Kidney epithelial cell (primary cell): ENCODE results near the gene LRRC14B. TPM values are rescaled to one million over a fixed set of nuclear protein-coding genes. Genes with fewer than 3 reads are reported as not detected.

Source experiments
- DNase-seq: peaks from one replicate; pipeline ENCODE4 v3.0.0-alpha.2; 2010; ENCODE audit warnings: low read depth
- H3K27me3 ChIP-seq: 2 replicates; pipeline ENCODE4 v1.6.0; 2011; ENCODE audit warnings: low read length; ENCODE audit not compliant: control insufficient read depth, insufficient read depth
- H3K36me3 ChIP-seq: 2 replicates; pipeline ENCODE4 v1.5.1; 2011; ENCODE audit warnings: low read length; ENCODE audit not compliant: control insufficient read depth, insufficient read depth
- H3K4me3 ChIP-seq: 2 replicates; pipeline ENCODE4 v1.5.1; 2011; ENCODE audit warnings: low read depth, mild to moderate bottlenecking, control low read depth, low read length
- total RNA-seq: library from RNA; depleted of rRNA; stranded (reverse); fragments of >200 nt; gene quantifications from 2 replicates; pipeline ENCODE4 v1.2.3, GENCODE V29; 2015
- TF ChIP-seq, protein P1 (sequence below): IDR thresholded peaks from 2 replicates; pipeline ENCODE4 v1.5.1; 2011; ENCODE audit warnings: mild to moderate bottlenecking, moderate library complexity, low read length, control low read depth, inconsistent platforms; ENCODE audit not compliant: insufficient read depth, poor library complexity, severe bottlenecking

Gene LRRC14B
- total RNA-seq, 1 donor from 2014 or later: not detected

DNA sequence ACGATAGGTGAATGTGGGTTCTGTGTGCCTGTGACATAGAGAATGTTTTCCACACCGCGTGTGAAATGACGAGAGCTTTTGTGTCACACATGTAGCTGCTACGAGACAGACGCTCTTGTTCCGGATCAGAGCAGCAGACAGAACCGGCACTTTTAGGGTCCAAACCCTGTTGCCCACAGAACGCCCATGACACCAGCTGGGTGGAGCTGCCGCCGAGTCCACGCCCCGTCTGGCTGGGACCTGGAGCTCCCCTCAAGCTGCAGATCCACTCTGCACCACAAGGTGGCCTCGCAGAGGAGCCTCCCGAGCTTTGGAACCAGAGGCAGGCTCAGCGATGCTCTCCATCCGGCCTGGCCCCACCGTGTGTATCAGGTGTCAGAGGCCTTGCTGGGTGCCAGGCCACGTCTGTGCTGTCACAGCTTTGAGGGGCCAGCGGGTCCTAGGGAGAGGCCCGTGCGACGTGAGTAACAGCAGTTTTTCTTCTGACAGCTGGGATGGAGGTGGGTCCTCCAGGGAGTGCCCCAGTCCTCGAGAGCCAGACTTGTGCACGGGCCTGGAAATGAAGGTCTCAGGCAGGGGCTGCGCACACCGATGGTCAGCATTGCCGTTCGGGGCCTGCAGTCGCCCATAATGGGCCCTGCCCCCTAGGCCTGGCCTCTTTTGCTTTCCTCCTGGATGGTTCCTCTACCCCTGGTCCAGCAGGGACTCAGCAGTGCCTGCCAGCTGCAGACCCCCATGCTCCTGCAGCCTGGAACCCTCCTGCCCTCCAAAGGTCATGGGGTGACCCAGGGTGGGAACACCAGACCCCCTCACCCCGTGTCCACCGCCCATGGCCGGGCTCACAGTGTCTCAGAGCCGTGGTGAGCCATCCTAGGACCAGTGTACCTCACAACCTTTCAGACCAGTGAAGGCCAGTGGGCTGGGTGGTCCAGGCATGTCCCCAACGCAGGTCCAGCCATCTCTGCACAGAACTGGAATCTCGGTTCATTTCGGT lies 2.5 kb upstream of the LRRC14B start:
- Histone ChIP-seq H3K36me3 (no peaks in the 10 kb centered on the region), H3K4me3 (no peak overlapping the region), H3K27me3 (peaks cover 40% of the 10 kb centered on the region)
- TF ChIP-seq, protein P1, sequence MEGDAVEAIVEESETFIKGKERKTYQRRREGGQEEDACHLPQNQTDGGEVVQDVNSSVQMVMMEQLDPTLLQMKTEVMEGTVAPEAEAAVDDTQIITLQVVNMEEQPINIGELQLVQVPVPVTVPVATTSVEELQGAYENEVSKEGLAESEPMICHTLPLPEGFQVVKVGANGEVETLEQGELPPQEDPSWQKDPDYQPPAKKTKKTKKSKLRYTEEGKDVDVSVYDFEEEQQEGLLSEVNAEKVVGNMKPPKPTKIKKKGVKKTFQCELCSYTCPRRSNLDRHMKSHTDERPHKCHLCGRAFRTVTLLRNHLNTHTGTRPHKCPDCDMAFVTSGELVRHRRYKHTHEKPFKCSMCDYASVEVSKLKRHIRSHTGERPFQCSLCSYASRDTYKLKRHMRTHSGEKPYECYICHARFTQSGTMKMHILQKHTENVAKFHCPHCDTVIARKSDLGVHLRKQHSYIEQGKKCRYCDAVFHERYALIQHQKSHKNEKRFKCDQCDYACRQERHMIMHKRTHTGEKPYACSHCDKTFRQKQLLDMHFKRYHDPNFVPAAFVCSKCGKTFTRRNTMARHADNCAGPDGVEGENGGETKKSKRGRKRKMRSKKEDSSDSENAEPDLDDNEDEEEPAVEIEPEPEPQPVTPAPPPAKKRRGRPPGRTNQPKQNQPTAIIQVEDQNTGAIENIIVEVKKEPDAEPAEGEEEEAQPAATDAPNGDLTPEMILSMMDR: peak; percentile 95
- DNase-seq: peak; percentile 26

DNA sequence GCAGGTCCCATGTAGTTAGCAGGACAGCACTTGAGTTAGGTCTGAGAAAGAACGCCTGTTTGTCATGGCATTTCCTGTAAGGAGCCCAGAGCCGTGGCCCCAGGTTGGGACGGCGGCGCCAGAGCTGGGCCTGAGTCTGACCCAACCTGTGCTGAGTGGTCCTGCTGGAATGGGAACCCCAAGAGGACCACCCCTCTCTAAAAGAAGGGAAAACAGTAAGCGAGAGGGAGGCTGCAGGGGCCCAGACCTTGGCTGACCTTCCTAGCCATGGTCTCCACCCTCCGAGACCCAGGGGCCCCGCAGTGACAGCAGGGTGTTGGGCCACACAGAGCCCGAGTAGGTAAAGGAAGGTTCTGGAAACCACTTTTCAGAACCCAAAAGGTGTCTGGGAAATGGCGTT lies 1.8 kb upstream of the LRRC14B start:
- Histone ChIP-seq H3K4me3 (no peak overlapping the region), H3K27me3 (peaks cover 40% of the 10 kb centered on the region), H3K36me3 (no peaks in the 10 kb centered on the region)
- DNase-seq: no peak
- TF ChIP-seq, protein P1: no peak

DNA sequence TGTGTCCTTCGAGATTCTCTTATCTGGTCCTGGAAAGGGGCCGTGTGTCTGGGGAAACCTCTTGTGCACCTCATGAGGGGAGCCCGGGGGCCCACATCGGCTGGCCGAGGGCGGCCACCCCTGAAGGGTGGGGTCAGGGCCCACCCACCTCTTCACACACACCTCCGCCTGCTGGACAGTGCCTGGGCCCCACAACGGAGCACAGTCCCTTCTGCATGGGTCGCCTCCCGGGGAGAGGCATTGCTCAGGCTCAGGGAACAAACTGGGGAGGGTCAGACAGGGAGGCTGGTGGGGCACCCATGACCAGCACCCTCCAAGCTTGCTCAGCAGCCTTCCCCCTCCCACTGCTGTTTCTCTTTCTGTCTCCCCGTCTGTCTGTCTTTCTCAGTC lies 1.3 kb upstream of the LRRC14B start:
- no peak for DNase-seq
- TF ChIP-seq, protein P1: no peak
- H3K36me3 ChIP-seq: no peaks in the 10 kb centered on the region
- no peak overlapping the region for H3K4me3 ChIP-seq
- H3K27me3 ChIP-seq: peaks cover 40% of the 10 kb centered on the region

DNA sequence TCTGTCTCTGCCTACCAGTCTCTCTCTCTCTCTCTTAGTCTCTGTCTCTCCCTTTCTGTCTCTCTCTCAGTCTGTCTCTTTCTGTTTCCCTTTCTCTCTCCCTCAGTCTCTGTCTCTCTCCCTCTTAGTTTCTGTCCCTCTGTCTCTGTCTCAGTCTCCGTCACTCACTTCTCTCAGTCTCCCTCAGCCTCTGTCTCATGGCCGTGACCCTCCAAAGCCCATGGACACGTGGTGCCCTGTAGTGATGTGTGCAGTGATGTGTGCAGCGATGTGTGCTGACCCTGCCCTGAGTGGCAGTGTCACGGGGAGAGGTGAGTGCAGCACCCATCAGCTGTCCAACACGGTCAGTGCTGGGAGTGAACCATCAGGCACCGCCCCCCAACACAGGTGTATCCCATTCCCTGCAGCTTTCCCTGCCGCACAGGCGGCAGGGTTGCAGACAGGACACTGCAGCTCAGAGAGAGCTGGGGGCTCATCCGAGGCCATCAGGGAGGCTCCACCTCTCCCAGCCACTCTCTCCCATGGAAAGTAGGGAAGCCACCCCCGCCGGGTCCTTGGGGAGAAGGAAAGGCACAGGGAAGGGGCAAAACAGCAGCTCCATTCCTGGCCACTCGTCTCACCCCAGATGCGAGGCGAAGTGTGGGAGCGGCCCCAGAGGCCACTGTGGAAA lies 794 bp upstream of the LRRC14B start:
- TF ChIP-seq, protein P1: no peak
- H3K36me3 ChIP-seq: no peaks in the 10 kb centered on the region
- DNase-seq: no peak
- H3K27me3 ChIP-seq: peaks cover 40% of the 10 kb centered on the region
- no peak overlapping the region for H3K4me3 ChIP-seq

DNA sequence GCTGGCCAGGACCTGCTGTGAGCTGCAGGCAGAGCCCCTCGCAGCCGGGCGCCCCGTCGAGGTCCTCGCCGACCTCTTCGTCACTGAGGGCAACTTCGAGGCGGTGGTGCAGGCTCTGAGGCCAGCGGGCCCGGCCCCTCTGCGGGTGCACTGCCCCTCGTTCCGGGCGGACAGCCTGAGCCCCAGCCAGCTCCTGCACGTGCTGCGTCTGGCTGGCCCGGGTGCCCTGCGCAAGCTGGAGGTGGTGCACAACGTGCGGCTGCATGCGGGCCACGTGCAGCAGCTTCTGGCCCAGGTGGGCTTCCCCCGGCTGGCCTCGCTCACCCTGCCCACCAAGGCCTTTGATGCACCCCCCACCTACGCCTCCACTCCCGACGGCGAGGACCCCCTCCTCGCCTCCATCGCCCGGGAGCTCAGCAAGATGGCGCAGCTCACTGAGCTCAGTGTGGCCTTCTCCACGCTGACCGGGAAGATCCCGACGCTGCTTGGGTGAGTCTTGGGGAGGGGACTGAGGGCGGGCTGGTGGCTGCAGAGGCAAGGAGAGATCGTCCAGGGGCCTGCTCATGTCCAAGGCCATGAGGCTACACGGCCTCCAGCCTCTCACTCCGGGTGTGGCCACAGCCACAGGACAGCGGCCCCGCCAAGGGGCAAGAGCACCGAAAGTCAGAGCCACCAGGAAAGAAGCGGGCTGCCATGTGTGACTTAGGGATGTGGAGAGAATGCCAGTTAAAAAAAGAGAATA lies 825 bp downstream of the LRRC14B start:
- no peak for DNase-seq
- TF ChIP-seq, protein P1: no peak
- H3K27me3 ChIP-seq: peaks cover 40% of the 10 kb centered on the region

More for the DNA sequence above, 825 bp downstream of the LRRC14B start:
- H3K4me3 ChIP-seq: no peak overlapping the region
- no peaks in the 10 kb centered on the region for H3K36me3 ChIP-seq
